Right renal cortex interstitium (tissue), 3 donors: ENCODE measurements around the gene GALNT2. TPM values are rescaled to one million over a fixed set of nuclear protein-coding genes. Genes with fewer than 3 reads are reported as not detected.

Experiments
- DNase-seq, 3 donors: peaks; one replicate each; pipeline ENCODE4 v3.0.0-alpha.2; 2013; ENCODE audit warnings: low read depth in 3 of 3, low spot score in 2 of 3
- polyA plus RNA-seq, 3 donors: library from polyadenylated mRNA; unstranded; fragments of 120-200 nt; gene quantifications; one replicate each; pipeline ENCODE4 v1.2.1, GENCODE V29; 2013; ENCODE audit not compliant: insufficient read length in 3 of 3

Gene GALNT2
- polyA plus RNA-seq, 3 donors, result 51.5 to 57.6 (median 55.4) TPM

DNA sequence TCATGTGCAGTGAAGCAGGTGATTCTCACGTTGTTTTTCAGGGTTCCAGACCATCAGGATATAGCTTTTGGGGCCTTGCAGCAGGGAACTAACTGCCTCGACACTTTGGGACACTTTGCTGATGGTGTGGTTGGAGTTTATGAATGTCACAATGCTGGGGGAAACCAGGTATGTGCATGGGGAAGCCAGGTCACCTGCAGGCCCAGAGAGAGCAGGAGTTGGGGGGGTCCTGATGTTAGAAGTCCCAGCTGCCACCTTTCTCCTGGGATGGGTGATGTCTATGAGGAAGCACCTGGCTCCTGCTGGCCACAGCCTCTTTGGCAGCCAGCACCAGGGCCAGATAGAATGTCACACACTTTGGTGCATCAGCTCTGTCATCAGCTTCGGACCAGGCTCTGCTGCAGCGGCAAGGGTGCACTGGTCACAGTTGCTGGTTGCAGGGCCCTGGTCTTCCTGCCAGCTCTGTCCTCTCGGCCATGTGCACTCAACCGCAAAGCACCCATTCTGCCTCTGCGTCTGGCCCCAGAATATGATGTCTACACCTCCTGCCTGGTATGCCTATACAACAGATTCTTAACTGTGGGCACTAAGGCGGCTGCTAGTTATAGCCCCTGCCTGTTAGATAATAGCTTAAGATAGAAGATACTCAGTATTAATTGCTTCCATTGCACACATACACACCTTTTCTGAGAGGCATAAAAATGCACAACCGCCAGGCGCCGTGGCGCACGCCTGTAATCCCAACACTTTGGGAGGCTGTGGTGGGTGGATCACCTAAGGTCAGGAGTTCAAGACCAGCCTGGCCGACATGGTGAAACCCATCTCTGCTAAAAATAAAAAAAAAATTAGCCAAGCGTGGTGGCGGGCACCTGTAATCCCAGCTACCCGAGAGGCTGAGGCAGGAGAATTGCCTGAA, 198.4 kb downstream of the GALNT2 start:
- no peak for DNase-seq

DNA sequence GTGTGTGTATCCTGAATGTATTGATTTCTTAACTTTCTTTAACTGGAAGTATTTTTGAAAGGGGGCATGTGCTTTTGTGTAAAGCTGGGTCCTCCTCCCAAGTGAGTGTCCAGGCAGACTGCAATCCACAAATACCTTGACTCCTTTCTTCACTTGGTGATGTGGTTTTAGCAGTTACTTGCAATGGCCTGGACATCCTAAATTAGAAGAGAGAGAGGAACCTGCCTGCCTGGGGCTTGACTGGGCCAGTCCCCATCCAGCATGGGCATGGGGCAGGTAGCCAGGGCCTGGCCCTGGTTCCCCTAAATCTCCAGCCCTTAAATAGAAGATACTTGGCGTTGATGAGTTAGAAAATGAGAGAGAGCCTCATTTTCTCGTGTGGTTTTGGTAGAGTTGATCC, 199.4 kb downstream of the GALNT2 start:
- no peak for DNase-seq

DNA sequence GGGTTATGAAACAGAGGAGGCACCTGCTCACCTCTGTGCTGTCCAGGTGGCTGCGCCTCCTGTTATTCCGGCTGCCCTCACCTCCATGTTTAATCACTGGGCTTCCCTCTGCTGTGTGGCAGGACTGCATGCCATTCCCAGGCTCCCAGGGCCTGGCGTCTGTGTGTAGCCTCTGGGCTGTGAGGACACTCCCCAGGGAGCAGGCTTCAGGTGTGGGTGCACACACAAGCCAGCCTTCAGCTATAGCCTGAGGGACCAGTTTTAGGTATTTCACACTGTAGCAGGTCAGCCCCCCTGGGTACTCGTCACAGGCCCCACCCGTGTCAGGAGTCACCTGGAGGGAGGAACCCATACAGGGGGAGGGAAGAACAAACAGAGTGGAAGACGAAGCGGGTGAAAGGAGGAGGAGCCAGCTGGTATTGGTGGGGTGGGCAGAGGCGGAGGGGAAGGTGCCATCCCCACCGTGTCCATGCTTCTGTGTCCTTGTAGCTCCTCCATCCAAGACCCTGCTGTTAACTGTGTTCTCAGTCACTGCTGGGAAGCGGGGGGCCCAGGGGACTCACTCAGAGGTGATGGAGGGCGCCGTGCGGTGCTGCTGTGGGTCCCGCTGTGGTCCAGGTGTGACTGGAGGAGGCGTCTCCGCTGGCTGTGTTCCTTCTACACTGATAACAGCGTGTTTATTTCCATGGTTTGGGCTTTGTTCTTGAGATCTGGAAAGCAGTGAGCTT, 200.5 kb downstream of the GALNT2 start:
- no peak for DNase-seq

GRCh38 chr1:230268371-230269170, 201.5 kb downstream of the GALNT2 start:
- DNase-seq, result peak in 2 of 3 donors; percentile 27 to 50

DNA sequence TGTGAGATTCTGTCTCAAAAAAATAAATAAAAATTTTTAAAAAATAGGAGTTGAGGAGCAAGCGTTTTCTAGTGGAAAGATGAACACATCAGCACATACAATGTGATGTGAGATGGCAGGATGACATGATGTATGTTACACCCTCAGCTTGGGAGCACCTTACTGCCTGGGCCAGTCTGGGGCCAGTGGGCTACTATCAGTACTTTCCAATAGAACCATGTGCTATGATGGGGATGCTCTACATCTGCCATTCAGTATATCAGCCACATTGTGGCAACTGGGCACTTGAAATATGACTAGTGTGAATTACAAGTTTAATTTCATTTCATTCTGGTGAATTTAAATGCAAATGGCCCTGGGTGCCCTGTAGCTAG, 203.1 kb downstream of the GALNT2 start:
- no peak for DNase-seq

- DNase-seq, result no peak
Measured at GRCh38 chr1:230270559-230271281, 203.7 kb downstream of the GALNT2 start.

- no peak for DNase-seq
Measured at GRCh38 chr1:230271300-230272035, 204.4 kb downstream of the GALNT2 start.

DNA sequence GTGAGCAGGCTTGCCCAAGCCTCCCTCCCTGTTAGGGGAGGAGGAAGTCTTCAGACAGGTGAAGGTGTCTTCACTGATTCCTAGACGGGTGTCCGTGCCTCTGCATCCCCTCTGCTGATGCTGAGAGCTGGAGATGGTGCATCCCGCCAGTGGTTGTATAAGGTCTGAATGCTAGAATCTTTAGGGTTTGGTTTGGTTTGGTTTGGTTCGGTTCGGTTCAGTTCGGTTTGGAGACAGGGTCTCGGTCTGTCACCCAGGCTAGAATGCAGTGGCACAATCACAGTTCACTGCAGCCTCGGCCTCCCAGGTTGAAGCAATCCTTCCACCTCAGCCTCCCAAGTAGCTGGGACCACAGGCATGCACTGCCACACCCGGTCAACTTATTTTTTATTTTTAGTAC, 205.5 kb downstream of the GALNT2 start:
- DNase-seq, result no peak

DNA sequence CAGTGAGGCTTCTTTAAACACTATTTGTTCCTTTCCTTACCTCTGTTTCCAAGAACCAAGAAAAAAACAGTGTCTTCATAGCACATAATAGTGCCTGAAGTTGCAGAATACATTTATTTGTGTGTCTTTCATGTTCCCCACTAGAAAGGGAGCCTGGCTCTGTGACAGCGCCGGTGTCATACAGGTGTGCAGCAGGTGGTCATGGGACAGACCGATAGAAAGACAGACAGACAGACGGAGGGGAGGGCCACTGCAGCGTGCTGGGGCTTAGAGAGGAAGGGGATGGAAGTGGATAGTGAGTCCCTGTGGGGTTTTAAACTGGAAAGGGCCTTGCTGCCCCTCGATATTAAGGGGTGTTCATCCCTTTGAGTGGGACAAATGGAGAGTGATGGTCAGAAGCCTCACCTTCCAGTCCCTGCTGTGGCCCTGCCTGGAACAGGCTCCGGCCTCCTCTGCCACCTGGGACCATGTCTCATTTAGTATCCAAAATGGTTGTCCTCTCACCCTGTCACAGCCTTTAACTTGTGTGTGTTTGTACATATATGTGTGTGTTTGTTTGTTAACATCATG, 206.2 kb downstream of the GALNT2 start:
- DNase-seq, result no peak

DNA sequence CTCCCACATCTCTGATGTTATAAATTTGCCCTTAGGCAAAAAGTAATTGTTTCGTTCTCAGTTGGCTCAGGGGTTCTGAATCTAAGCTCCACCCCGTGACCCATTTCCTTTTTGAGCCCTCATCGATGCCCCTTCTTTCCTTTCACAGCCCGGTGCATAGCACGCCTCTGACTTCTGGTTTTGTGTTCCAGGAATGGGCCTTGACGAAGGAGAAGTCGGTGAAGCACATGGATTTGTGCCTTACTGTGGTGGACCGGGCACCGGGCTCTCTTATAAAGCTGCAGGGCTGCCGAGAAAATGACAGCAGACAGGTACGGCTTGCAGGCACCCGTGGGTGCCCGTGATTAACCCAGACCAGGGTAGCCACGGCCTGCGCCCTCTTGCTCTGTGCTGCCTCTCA, 207.2 kb downstream of the GALNT2 start:
- DNase-seq, result no peak

- DNase-seq, result no peak
Measured at GRCh38 chr1:230276401-230276800, 209.4 kb downstream of the GALNT2 start.

DNA sequence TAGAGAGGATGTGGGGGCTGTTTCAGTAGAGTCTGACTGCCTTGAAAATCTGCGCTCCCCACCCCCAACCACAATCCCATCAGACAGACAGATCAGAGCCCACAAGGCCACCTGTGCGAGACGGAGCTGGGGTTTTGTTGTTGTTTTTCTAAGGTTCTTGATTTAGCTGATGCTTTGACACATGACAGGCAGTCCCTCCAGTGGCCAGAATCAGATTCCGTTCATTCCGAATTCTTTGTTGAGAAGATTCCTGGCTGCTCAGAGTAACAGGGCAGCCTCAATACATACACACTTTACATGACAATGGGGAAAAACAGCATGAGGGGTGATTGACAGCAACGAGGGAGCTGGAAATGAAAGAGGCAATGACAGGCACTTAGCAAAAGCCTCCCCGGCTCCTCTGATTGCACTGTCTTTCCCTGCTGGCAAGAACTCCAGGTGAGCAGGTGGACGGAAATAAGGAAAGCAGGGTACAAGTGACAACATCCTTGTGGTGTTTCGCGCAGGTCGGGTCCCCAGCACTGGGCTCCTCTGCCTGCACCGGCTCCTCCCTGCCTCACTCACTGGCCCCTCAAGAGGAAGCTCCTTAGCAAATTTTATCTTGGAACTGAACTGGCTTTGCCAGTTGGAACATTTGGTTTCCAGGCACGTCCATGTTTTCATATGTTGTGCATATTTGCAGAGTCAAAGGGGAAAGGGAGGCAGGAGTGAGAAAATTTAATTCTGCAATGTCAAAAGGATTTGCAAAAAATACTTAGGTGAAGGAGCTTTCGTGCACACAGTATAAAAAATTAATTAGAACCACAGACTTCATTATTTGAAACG, 210.4 kb downstream of the GALNT2 start:
- DNase-seq, result no peak

DNA sequence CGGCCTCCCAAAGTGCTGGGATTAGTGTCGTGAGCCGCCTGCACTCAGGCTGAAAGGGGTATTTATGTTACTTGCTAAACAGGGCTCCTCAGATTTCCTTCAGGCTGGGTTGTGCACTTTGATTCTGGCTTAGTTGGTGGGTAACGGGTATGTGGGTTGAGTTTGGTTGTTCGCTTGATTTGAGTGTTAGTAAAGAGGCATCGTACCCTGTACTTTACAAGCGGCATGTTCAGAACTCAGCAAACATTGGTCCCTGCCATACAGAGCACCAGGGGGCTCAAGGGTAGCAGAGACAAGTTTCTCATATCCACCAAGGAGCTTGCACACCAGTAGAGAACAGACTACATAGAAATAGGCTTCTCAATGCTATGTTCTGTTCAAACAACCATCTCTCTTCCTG, 211.3 kb downstream of the GALNT2 start:
- DNase-seq, result no peak

GRCh38 chr1:230278871-230279582, 212.0 kb downstream of the GALNT2 start:
- DNase-seq, result no peak

DNA sequence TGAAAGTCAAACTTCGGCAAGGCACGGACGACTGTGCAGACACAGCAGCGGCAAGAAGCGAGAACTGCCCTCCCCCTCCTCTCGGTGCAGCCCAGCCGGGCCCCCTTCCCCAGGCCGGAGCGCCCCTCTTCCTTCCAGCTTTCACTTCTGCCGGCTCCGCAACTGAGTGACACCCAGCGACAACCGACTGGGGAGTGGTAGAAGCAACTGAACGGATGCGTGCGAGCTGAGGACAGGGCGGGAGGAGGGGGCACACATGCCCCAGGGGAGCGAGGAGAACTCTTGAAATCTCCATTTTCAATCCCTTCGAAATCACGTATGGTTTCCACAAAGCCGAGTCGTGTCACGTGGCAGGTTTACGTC, 212.5 kb downstream of the GALNT2 start:
- DNase-seq, result no peak

DNA sequence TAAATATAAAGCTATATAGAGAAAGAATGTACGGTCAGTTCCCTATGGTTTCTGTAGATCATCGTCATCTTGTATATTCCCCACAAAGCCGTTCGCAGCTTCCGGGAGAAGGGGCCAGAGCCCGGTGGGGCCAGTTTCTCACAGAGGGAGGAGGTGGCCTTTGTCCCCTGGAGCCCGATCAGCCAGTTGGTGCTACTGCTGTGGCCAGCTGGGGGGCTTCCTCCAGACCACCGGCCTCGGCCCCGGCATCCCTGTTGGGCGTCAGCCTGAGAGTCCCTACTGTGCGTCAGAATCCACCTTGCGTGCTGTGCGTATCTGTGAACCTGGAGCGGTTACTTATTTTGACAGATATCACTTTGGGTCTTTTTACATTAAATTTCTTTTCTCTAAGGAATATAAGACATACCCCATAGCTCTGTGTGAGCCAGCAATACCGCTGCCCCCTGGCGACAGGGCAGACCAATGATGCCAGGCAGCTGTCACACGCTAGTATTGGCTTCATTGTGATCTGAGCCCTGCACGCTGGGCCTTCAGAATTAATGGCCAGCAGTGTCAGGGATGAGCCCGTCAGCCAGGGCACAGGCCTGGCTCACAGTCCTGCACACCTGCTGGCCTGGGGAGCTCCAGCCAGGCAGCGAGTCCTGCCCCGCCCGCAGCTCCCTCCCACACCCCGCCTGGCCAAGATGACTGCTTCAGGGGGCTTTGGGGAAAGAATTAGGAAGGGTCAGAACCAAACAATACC, 213.2 kb downstream of the GALNT2 start:
- DNase-seq, result no peak

- DNase-seq, result no peak
Measured at GRCh38 chr1:230280906-230281413, 213.9 kb downstream of the GALNT2 start.
